Muscle of leg (tissue), 11 donors: ENCODE measurements around the gene GH2. TPM values are rescaled to one million over a fixed set of nuclear protein-coding genes. Genes with fewer than 3 reads are reported as not detected.

Experiments
- DNase-seq: peaks from one replicate; pipeline ENCODE4 v3.0.0; 2013
- H3K27ac ChIP-seq: one replicate; pipeline ENCODE4 v1.5.1; 2013; ENCODE audit warnings: mild to moderate bottlenecking, low read length, control low read depth
- H3K27me3 ChIP-seq: one replicate; pipeline ENCODE4 v1.6.1; 2013; ENCODE audit warnings: low read length; ENCODE audit not compliant: control insufficient read depth, insufficient read depth
- H3K36me3 ChIP-seq: one replicate; pipeline ENCODE4 v1.6.1; 2013; ENCODE audit warnings: low read length; ENCODE audit not compliant: control insufficient read depth, insufficient read depth
- H3K4me1 ChIP-seq: one replicate; pipeline ENCODE4 v1.6.1; 2013; ENCODE audit warnings: low read length; ENCODE audit not compliant: control insufficient read depth, insufficient read depth
- H3K4me3 ChIP-seq: one replicate; pipeline ENCODE4 v1.5.1; 2013; ENCODE audit warnings: low read length, control low read depth
- H3K9me3 ChIP-seq: replicated peaks from 2 replicates; pipeline ENCODE4 v1.6.1; 2013; ENCODE audit warnings: low read depth, low read length; ENCODE audit not compliant: control insufficient read depth
- WGBS: methylation state at CpG from one replicate; pipeline ENCODE4 v1.1.5; 2013; ENCODE audit warnings: missing lambda C conversion rate; ENCODE audit not compliant: insufficient coverage; 5-methylcytosine and 5-hydroxymethylcytosine counted together
- polyA plus RNA-seq, 8 donors: library from polyadenylated mRNA; unstranded; fragments of 120-200 nt; gene quantifications; one replicate each; pipeline versions ENCODE4 v1.2.1 to v1.2.3, GENCODE V29; 2013; ENCODE audit warnings: inconsistent platforms in 1 of 8, low replicate concordance in 1 of 8; ENCODE audit not compliant: insufficient read length in 8 of 8, insufficient read depth in 1 of 8
- total RNA-seq: library from RNA; stranded (reverse); fragments of 120-200 nt; gene quantifications from one replicate; pipeline ENCODE4 v1.2.4, GENCODE V29; 2013

The GH2 gene
- total and polyA plus RNA-seq, 9 donors: 0.27 to 0.35 TPM; not detected in 7

- Histone ChIP-seq H3K9me3 (no peaks in the 10 kb centered on the region), H3K27me3 (no peaks in the 10 kb centered on the region), H3K4me3 (no peak overlapping the region), H3K36me3 (peaks cover 87% of the 10 kb centered on the region), H3K4me1 (peaks cover 11% of the 10 kb centered on the region), H3K27ac (no peak overlapping the region)
- 87% methylated on average over 15 of the region's 15 CpGs for WGBS
- DNase-seq: no peak
These were observed 47.9 kb downstream of the GH2 start for GRCh38 chr17:63833741-63834373.

GRCh38 chr17:63833026-63833740 lies 48.6 kb downstream of the GH2 start:
- Histone ChIP-seq H3K27me3 (no peaks in the 10 kb centered on the region), H3K27ac (no peak overlapping the region), H3K4me3 (no peak overlapping the region), H3K9me3 (no peaks in the 10 kb centered on the region), H3K4me1 (peaks cover 4% of the 10 kb centered on the region), H3K36me3 (peaks cover 88% of the 10 kb centered on the region)
- DNase-seq: no peak
- WGBS: 76% methylated on average over 13 of the region's 14 CpGs

GRCh38 chr17:63832455-63832854 lies 49.3 kb downstream of the GH2 start:
- WGBS: 68% methylated on average over 2 of the region's 2 CpGs
- no peaks in the 10 kb centered on the region for H3K27me3 ChIP-seq
- peaks cover 82% of the 10 kb centered on the region for H3K36me3 ChIP-seq
- no peak overlapping the region for H3K27ac ChIP-seq
- no peak for DNase-seq
- H3K4me1 ChIP-seq: peaks cover 5% of the 10 kb centered on the region
- H3K9me3 ChIP-seq: no peaks in the 10 kb centered on the region
- H3K4me3 ChIP-seq: no peak overlapping the region

DNA sequence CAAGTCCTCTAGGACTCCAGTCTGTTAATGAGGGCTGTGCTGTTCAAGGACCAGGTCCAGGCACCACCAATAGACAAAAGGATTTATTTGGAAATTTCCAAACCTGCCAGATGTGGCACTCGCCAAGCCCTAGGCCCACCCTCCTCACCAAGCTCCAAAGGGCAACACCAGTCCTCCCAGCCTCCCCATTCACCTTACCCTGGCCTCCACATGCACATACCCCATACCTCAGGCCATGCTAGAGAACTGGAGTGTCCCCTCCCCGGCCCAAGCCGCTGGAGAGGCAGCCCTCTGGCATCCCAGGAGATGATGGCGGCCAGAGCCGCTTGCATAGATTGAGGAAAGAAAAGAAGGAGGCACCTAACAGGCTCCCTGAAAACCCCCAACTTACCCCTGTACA lies 49.7 kb downstream of the GH2 start:
- H3K4me1 ChIP-seq: peaks cover 5% of the 10 kb centered on the region
- H3K27me3 ChIP-seq: no peaks in the 10 kb centered on the region
- DNase-seq: no peak
- no peak overlapping the region for H3K27ac ChIP-seq
- no peak overlapping the region for H3K4me3 ChIP-seq
- no peaks in the 10 kb centered on the region for H3K9me3 ChIP-seq
- WGBS: 94% methylated on average over 2 of the region's 5 CpGs
- H3K36me3 ChIP-seq: peaks cover 78% of the 10 kb centered on the region

DNA sequence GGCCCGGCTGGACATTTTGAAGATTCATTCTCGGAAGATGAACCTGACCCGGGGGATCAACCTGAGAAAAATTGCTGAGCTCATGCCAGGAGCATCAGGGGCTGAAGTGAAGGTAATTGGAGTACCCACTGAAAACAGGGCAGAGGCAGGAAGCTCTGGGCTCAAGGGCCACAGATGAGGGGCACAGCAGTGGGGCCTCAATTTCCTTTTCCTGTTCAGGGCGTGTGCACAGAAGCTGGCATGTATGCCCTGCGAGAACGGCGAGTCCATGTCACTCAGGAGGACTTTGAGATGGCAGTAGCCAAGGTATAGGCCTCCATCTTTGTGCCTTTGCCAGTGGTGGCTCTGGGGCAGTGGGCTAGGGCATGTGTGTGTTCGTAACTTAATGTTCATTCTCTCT lies 50.2 kb downstream of the GH2 start:
- Histone ChIP-seq H3K27ac (no peak overlapping the region), H3K27me3 (no peaks in the 10 kb centered on the region), H3K4me3 (no peak overlapping the region), H3K36me3 (peaks cover 73% of the 10 kb centered on the region), H3K9me3 (no peaks in the 10 kb centered on the region), H3K4me1 (peaks cover 5% of the 10 kb centered on the region)
- DNase-seq: no peak
- 71% methylated on average over 3 of the region's 8 CpGs for WGBS

DNA sequence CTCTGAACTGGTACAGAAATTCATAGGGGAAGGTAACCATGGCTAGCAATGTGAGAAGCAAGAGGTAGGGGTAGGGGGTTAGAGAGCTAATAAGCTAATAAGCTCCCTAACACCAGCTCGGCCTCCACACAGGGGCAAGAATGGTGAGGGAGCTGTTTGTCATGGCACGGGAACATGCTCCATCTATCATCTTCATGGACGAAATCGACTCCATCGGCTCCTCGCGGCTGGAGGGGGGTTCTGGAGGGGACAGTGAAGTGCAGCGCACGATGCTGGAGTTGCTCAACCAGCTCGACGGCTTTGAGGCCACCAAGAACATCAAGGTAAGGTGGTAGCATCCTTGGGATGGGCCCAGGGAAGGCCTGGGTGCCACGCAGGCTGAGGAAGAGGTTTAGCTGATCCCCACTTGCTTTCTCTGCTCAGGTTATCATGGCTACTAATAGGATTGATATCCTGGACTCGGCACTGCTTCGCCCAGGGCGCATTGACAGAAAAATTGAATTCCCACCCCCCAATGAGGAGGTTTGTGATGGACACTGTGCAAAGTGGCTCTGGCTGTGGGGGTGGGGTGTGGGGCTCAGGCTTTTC lies 50.7 kb downstream of the GH2 start:
- Histone ChIP-seq H3K4me3 (no peak overlapping the region), H3K9me3 (no peaks in the 10 kb centered on the region), H3K4me1 (peaks cover 10% of the 10 kb centered on the region), H3K27ac (no peak overlapping the region), H3K27me3 (no peaks in the 10 kb centered on the region), H3K36me3 (peaks cover 71% of the 10 kb centered on the region)
- WGBS: 85% methylated on average over 10 of the region's 15 CpGs
- DNase-seq: no peak

DNA sequence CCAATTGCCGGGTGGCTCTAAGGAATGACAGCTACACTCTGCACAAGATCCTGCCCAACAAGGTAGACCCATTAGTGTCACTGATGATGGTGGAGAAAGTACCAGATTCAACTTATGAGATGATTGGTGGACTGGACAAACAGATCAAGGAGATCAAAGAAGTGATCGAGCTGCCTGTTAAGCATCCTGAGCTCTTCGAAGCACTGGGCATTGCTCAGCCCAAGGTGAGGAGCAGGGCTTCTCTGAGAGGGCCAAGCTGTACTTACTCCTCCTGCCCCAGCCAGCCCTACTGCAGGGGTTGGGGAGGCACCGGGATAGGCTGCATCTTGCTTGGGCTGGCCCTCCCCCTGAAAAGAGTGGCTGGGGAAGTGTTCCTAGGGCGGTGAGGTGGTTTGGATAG lies 51.5 kb downstream of the GH2 start:
- H3K9me3 ChIP-seq: no peaks in the 10 kb centered on the region
- no peaks in the 10 kb centered on the region for H3K27me3 ChIP-seq
- DNase-seq: no peak
- 100% methylated on average over 2 of the region's 5 CpGs for WGBS
- no peak overlapping the region for H3K4me3 ChIP-seq
- peaks cover 15% of the 10 kb centered on the region for H3K4me1 ChIP-seq
- H3K27ac ChIP-seq: no peak overlapping the region
- H3K36me3 ChIP-seq: peaks cover 71% of the 10 kb centered on the region

Other genes starting within 250 kb of the GH2 start
- 7.7 TPM for gene LIMD2, start 181.8 kb downstream of the GH2 start, total RNA-seq
- 10 to 100 TPM in 5 of 8 donors, 1 to 10 TPM in 3; 9.0 to 15.5 (median 11.7) TPM for gene LIMD2, start 181.8 kb downstream of the GH2 start, polyA plus RNA-seq
- gene STRADA, start 140.1 kb downstream of the GH2 start, total RNA-seq: 15.1 TPM
- 10 to 100 TPM; 20.3 to 35.4 (median 26.1) TPM for gene STRADA, start 140.1 kb downstream of the GH2 start, polyA plus RNA-seq
- 39.1 TPM for gene CCDC47, start 108.3 kb downstream of the GH2 start, total RNA-seq
- gene CCDC47, start 108.3 kb downstream of the GH2 start, polyA plus RNA-seq: 10 to 100 TPM; 42.5 to 65.9 (median 52.9) TPM
- 61.8 TPM for gene DDX42, start 107.8 kb downstream of the GH2 start, total RNA-seq
- 100 to 1,000 TPM in 4 of 8 donors, 10 to 100 TPM in 4; 85.6 to 110 (median 96.5) TPM for gene DDX42, start 107.8 kb downstream of the GH2 start, polyA plus RNA-seq
- 20.3 TPM for gene PSMC5, start 54.5 kb downstream of the GH2 start, total RNA-seq
- 100 to 1,000 TPM; 101 to 127 (median 114) TPM for gene PSMC5, start 54.5 kb downstream of the GH2 start, polyA plus RNA-seq
- 29.1 TPM for gene FTSJ3, start 54.3 kb downstream of the GH2 start, total RNA-seq
- 10 to 100 TPM; 35.2 to 45.4 (median 37.5) TPM for gene FTSJ3, start 54.3 kb downstream of the GH2 start, polyA plus RNA-seq
- 39.1 TPM for gene SMARCD2, start 39.3 kb downstream of the GH2 start, total RNA-seq
- gene SMARCD2, start 39.3 kb downstream of the GH2 start, polyA plus RNA-seq: 10 to 100 TPM; 24.5 to 41.9 (median 31.7) TPM
- gene CSH2, start 8.3 kb downstream of the GH2 start, total RNA-seq: 8.5 TPM
- gene CSH2, start 8.3 kb downstream of the GH2 start, polyA plus RNA-seq: 10 to 100 TPM in 1 of 8 donors, 1 to 10 TPM in 4, under 1 TPM in 2, not detected in 1; 0.31 to 10.1 (median 2.7) TPM
- gene CSH1, start 14.6 kb upstream of the GH2 start, total RNA-seq: 21.9 TPM
- gene CSH1, start 14.6 kb upstream of the GH2 start, polyA plus RNA-seq: 10 to 100 TPM in 2 of 8 donors, 1 to 10 TPM in 5, under 1 TPM in 1; 0.78 to 15.9 (median 3.9) TPM
- 0.27 TPM for gene CSHL1, start 29.3 kb upstream of the GH2 start, total RNA-seq
- under 1 TPM in 3 of 8 donors, not detected in 5; 0.28 to 0.55 (median 0.30) TPM for gene CSHL1, start 29.3 kb upstream of the GH2 start, polyA plus RNA-seq
- gene GH1, start 36.9 kb upstream of the GH2 start, total RNA-seq: not detected
- gene GH1, start 36.9 kb upstream of the GH2 start, polyA plus RNA-seq: under 1 TPM in 1 of 8 donors, not detected in 7; 0.18 TPM
- 3.8 TPM for gene CD79B, start 50.4 kb upstream of the GH2 start, total RNA-seq
- 1 to 10 TPM; 1.8 to 4.3 (median 2.5) TPM for gene CD79B, start 50.4 kb upstream of the GH2 start, polyA plus RNA-seq
- gene SCN4A, start 91.0 kb upstream of the GH2 start, total RNA-seq: 23.3 TPM
- gene SCN4A, start 91.0 kb upstream of the GH2 start, polyA plus RNA-seq: 10 to 100 TPM; 16.3 to 46.8 (median 36.8) TPM
- 0.75 TPM for gene PRR29, start 116.4 kb upstream of the GH2 start, total RNA-seq
- gene PRR29, start 116.4 kb upstream of the GH2 start, polyA plus RNA-seq: 1 to 10 TPM; 1.9 to 4.0 (median 3.0) TPM
- gene ICAM2, start 138.7 kb upstream of the GH2 start, total RNA-seq: 34.3 TPM
- gene ICAM2, start 138.7 kb upstream of the GH2 start, polyA plus RNA-seq: 10 to 100 TPM; 26.4 to 35.1 (median 30.3) TPM
- gene ERN1, start 248.2 kb upstream of the GH2 start, total RNA-seq: 4.8 TPM
- gene ERN1, start 248.2 kb upstream of the GH2 start, polyA plus RNA-seq: 1 to 10 TPM; 3.4 to 5.7 (median 4.7) TPM